HG02852 (cell line): ENCODE measurements around the gene GPAT2.
A peak's percentile ranks its signal among the peaks of the same experiment; 100 is the strongest.
"Not testable (repeated sequence)": the region's sequence is repeated elsewhere in the genome, so short reads cannot be mapped to it uniquely, and the experiment has no call there.

ENCODE experiments used
- ATAC-seq: cut with Tn5 transposase; IDR thresholded peaks from one replicate; pipeline ENCODE4 v1.9.1; 2021; ENCODE audit warnings: mild to moderate bottlenecking, moderate library complexity; ENCODE audit not compliant: unreplicated experiment

Gene GPAT2

GRCh38 chr2:96023701-96024100, 11.0 kb downstream of the GPAT2 start:
- not testable (repeated sequence) for ATAC-seq

- peak; percentile 80 for ATAC-seq
These were observed 11.8 kb downstream of the GPAT2 start for GRCh38 chr2:96022701-96023447.

- not testable (repeated sequence) for ATAC-seq
These were observed 12.6 kb downstream of the GPAT2 start for GRCh38 chr2:96022126-96022525.

- not testable (repeated sequence) for ATAC-seq
These were observed 13.6 kb downstream of the GPAT2 start for GRCh38 chr2:96021142-96021541.

GRCh38 chr2:96019909-96020590, 14.7 kb downstream of the GPAT2 start:
- not testable (repeated sequence) for ATAC-seq

- ATAC-seq: not testable (repeated sequence)
These were observed 18.4 kb downstream of the GPAT2 start for GRCh38 chr2:96016321-96016720.

- not testable (repeated sequence) for ATAC-seq
These were observed 21.9 kb downstream of the GPAT2 start for GRCh38 chr2:96012792-96013264.

- not testable (repeated sequence) for ATAC-seq
These were observed 22.5 kb downstream of the GPAT2 start for GRCh38 chr2:96012086-96012791.

GRCh38 chr2:96011129-96011455, 23.6 kb downstream of the GPAT2 start:
- ATAC-seq: peak; percentile 25

GRCh38 chr2:96010320-96011128, 24.2 kb downstream of the GPAT2 start:
- peak; percentile 98 for ATAC-seq

GRCh38 chr2:96009833-96010232, 24.9 kb downstream of the GPAT2 start:
- not testable (repeated sequence) for ATAC-seq

- not testable (repeated sequence) for ATAC-seq
These were observed 26.7 kb downstream of the GPAT2 start for GRCh38 chr2:96008051-96008450.

- ATAC-seq: not testable (repeated sequence)
These were observed 28.5 kb downstream of the GPAT2 start for GRCh38 chr2:96006248-96006647.

- not testable (repeated sequence) for ATAC-seq
These were observed 42.0 kb downstream of the GPAT2 start for GRCh38 chr2:95992520-95993272.

GRCh38 chr2:95992102-95992501, 42.6 kb downstream of the GPAT2 start:
- peak; percentile 45 for ATAC-seq

GRCh38 chr2:95991351-95992094, 43.2 kb downstream of the GPAT2 start, which contains the start of gene ANKRD36C:
TSS of gene ANKRD36C (minus strand) at chr2:95991824. CDS start at chr2:95991708, 116 bp downstream.
- ATAC-seq: peak; percentile 90

GRCh38 chr2:95990884-95991283, 43.8 kb downstream of the GPAT2 start:
- ATAC-seq: not testable (repeated sequence)
